GM18498 (cell line): ENCODE results near the gene APEH.

ENCODE experiments used
- ATAC-seq: cut with Tn5 transposase; IDR thresholded peaks from one replicate; pipeline ENCODE4 v1.9.1; 2021; ENCODE audit warnings: mild to moderate bottlenecking, moderate library complexity; ENCODE audit not compliant: unreplicated experiment

Gene APEH

GRCh38 chr3:49723628-49724551, 49.7 kb downstream of the APEH start, which contains the start of gene GMPPB:
TSS of gene GMPPB (minus strand) at chr3:49723951. CDS start at chr3:49723726, 225 bp downstream.
- ATAC-seq = peak; percentile 83

GRCh38 chr3:49724586-49724985, 50.4 kb downstream of the APEH start:
- no peak for ATAC-seq

- no peak for ATAC-seq
Measured at GRCh38 chr3:49725906-49726681, 51.9 kb downstream of the APEH start.

GRCh38 chr3:49727154-49727923, 53.2 kb downstream of the APEH start:
- ATAC-seq = no peak

GRCh38 chr3:49727924-49728361, 53.8 kb downstream of the APEH start:
- no peak for ATAC-seq

- ATAC-seq = no peak
Measured at GRCh38 chr3:49729966-49730609, 55.9 kb downstream of the APEH start.

GRCh38 chr3:49732597-49732996, 58.4 kb downstream of the APEH start:
- ATAC-seq = no peak

- no peak for ATAC-seq
Measured at GRCh38 chr3:49733551-49733950, 59.4 kb downstream of the APEH start.
